H1 (cell line): ENCODE measurements around the gene ZBTB20. TPM values are rescaled to one million over a fixed set of nuclear protein-coding genes. Genes with fewer than 3 reads are reported as not detected.

Source experiments
- CEBPB ChIP-seq: IDR thresholded peaks from 2 replicates; pipeline ENCODE4 v1.6.1; 2012; ENCODE audit warnings: low read depth, low read length
- CTCF ChIP-seq, 3 experiments: IDR thresholded peaks; 1 replicate in 2 of 3; 2 replicates in 1 of 3; pipeline versions ENCODE4 v1.5.1 to v1.6.1; 2011; ENCODE audit warnings: low read length in 3 of 3, mild to moderate bottlenecking in 3 of 3, inconsistent platforms in 2 of 3, low read depth in 1 of 3, moderate library complexity in 1 of 3; ENCODE audit not compliant: insufficient read depth in 1 of 3; ENCODE audit errors: control extremely low read depth in 1 of 3
- E2F6 ChIP-seq: IDR thresholded peaks from 2 replicates; pipeline ENCODE4 v1.6.1; 2012; ENCODE audit warnings: inconsistent platforms
- NRF1 ChIP-seq: IDR thresholded peaks from 2 replicates; pipeline ENCODE4 v1.6.1; 2011; ENCODE audit warnings: mild to moderate bottlenecking, low read depth, low read length, improper control_type of control experiment
- polyA plus RNA-seq, 7 experiments: library from polyadenylated mRNA; depleted of rRNA in 3 of 7; stranded (reverse) in 5 of 7; unstranded in 2 of 7; fragments of >200 nt in 5 of 7; fragments of 200-250 nt in 2 of 7; gene quantifications; 1 replicate in 5 of 7; 2 replicates in 1 of 7; 4 replicates in 1 of 7; pipeline versions ENCODE4 v1.2.1 to v1.2.3, GENCODE V29; 2011 to 2013; ENCODE audit warnings: missing spikeins in 2 of 7, mixed read lengths in 2 of 7
- total RNA-seq: library from RNA; stranded (reverse); fragmentation: NEBNext Ultra II Directional; extraction: Animal tissue kit (Norgen Biotek cat#: 25700); gene quantifications from 2 replicates; pipeline ENCODE4 v1.2.1, GENCODE V29; 2021

Gene ZBTB20
- total and polyA plus RNA-seq, 2 of the 8 experiments (the other 6 are each of a cell fraction or from before 2014, with no cell fraction given): 0.35 to 1.3 TPM

DNA sequence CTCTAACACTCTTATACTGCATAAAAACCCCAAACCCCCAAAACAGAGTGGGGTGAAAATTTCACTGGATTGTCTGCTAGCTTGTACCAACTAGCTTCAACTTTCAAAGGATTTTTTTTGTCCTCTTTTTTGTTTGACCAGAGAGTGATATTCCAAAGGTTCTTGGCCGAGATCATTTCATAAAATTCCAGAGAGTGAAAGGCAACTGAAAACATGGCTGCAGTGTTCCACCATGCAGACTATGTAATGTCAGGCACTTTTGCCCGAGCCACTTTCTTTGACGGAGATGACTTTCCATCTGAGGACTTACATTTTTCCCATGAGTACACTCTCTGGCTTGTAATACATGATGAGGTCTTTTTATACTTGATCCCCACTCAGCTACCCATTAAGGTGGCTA lies 745.7 kb downstream of the ZBTB20 start (continued):
- TF ChIP-seq CTCF (IDR thresholded peaks at IDR 0.05; ENCODE audit: control extremely low read depth in 1 of 3, insufficient read depth in 1 of 3, low read depth in 1 of 3, low read length in 3 of 3) (no peak), E2F6 (no peak), CEBPB (no peak), NRF1 (no peak)
